ENCODE data around the gene PVALB.

PVALB gene

GRCh38 chr22:36814801-36815200 lies 2.0 kb downstream of the PVALB start:
- DNase-seq (ENCODE audit: low read depth, low spot score) = no peak

- DNase-seq (ENCODE audit: low read depth, low spot score) = no peak
These were observed 5.6 kb downstream of the PVALB start for GRCh38 chr22:36811094-36811800.

- no peak for DNase-seq (ENCODE audit: low read depth, low spot score)
These were observed 7.5 kb downstream of the PVALB start for GRCh38 chr22:36809351-36809750.

GRCh38 chr22:36808721-36809344 lies 8.0 kb downstream of the PVALB start:
- no peak for DNase-seq (ENCODE audit: low read depth, low spot score)

GRCh38 chr22:36807627-36808026 lies 9.2 kb downstream of the PVALB start:
- DNase-seq (ENCODE audit: low read depth, low spot score) = no peak

- DNase-seq (ENCODE audit: low read depth, low spot score) = no peak
These were observed 10.0 kb downstream of the PVALB start for GRCh38 chr22:36806835-36807234.

- DNase-seq (ENCODE audit: low read depth, low spot score) = no peak
These were observed 13.5 kb downstream of the PVALB start for GRCh38 chr22:36803358-36803757.

GRCh38 chr22:36798674-36799066 lies 18.2 kb downstream of the PVALB start:
- DNase-seq (ENCODE audit: low read depth, low spot score) = no peak

GRCh38 chr22:36797911-36798673 lies 18.7 kb downstream of the PVALB start:
- DNase-seq (ENCODE audit: low read depth, low spot score) = no peak

- DNase-seq (ENCODE audit: low read depth, low spot score) = no peak
These were observed 19.5 kb downstream of the PVALB start for GRCh38 chr22:36797374-36797773.

- no peak for DNase-seq (ENCODE audit: low read depth, low spot score)
These were observed 20.2 kb downstream of the PVALB start for GRCh38 chr22:36796552-36797175.

GRCh38 chr22:36795633-36796032 lies 21.2 kb downstream of the PVALB start:
- no peak for DNase-seq (ENCODE audit: low read depth, low spot score)

- DNase-seq (ENCODE audit: low read depth, low spot score) = no peak
These were observed 26.2 kb downstream of the PVALB start for GRCh38 chr22:36790648-36791047.

- no peak for DNase-seq (ENCODE audit: low read depth, low spot score)
These were observed 29.4 kb downstream of the PVALB start for GRCh38 chr22:36787204-36787988.

GRCh38 chr22:36783743-36784142 lies 33.1 kb downstream of the PVALB start:
- no peak for DNase-seq (ENCODE audit: low read depth, low spot score)

- peak; percentile 61 for DNase-seq (ENCODE audit: low read depth, low spot score)
These were observed 34.9 kb downstream of the PVALB start for GRCh38 chr22:36781656-36782627.

- DNase-seq (ENCODE audit: low read depth, low spot score) = no peak
These were observed 38.8 kb downstream of the PVALB start for GRCh38 chr22:36778020-36778419.

GRCh38 chr22:36776722-36777121 lies 40.1 kb downstream of the PVALB start:
- DNase-seq (ENCODE audit: low read depth, low spot score) = no peak

GRCh38 chr22:36775964-36776669 lies 40.7 kb downstream of the PVALB start, which contains the start of gene IFT27:
Gene IFT27, minus strand, starts transcription at chr22:36776119. Its CDS starts 412 bp downstream, at chr22:36775707.
- peak; percentile 100 for DNase-seq (ENCODE audit: low read depth, low spot score)

GRCh38 chr22:36775586-36775963 lies 41.3 kb downstream of the PVALB start:
- DNase-seq (ENCODE audit: low read depth, low spot score) = no peak

All from iPS DF 19.7 (cell line).